GM12878 (cell line): ENCODE measurements around the gene MICB. TPM values are rescaled to one million over a fixed set of nuclear protein-coding genes. Genes with fewer than 3 reads are reported as not detected.

Source experiments
- ATAC-seq: fragments of 200-7000 bp; cut with Tn5 transposase; 3 replicates; pipeline ENCODE4 v1.9.1; 2020; ENCODE audit warnings: mild to moderate bottlenecking, moderate library complexity
- BruUV-seq: library from RNA; stranded (reverse); fragments of 400-500 nt; replicated peaks from 2 replicates; lab custom pipeline; 2021; lab: Mats Ljungman, UMichigan
- CTCF ChIA-PET: fragments of 300-600 bp; sonication (Branson Sonifier 250); formaldehyde crosslinking; extraction: SDS; loops from one replicate; lab custom pipeline; 2021; ENCODE audit warnings: inconsistent platforms; lab: Yijun Ruan, JAX
- POLR2A ChIA-PET: fragments of 350-600 bp; formaldehyde crosslinking; extraction: SDS; loops from one replicate; lab custom pipeline; 2021; ENCODE audit warnings: inconsistent platforms; lab: Charles Lee
- RAD21 ChIA-PET: fragments of 300-600 bp; sonication (Branson Sonifier 250); formaldehyde crosslinking; loops from one replicate; lab custom pipeline; 2023; ENCODE audit warnings: antibody characterized with exemption; ENCODE audit not compliant: unreplicated experiment; lab: Charles Lee
- SMC1A ChIA-PET: fragments of 300-600 bp; sonication (Branson Sonifier 250); formaldehyde crosslinking; loops from one replicate; lab custom pipeline; 2023; ENCODE audit not compliant: unreplicated experiment, uncharacterized antibody; lab: Charles Lee
- DNase-seq: peaks from one replicate; pipeline ENCODE4 v3.0.0-alpha.2; 2011; ENCODE audit warnings: low read depth, low spot score
- FAIRE-seq: peaks from 3 replicates; lab custom pipeline; 2011; peaks lifted over from hg19 to GRCh38; lab: Jason Lieb, UNC
- H2AFZ ChIP-seq: 2 replicates; pipeline ENCODE4 v1.6.0; 2011; ENCODE audit warnings: low read depth, low read length, control low read depth; ENCODE audit not compliant: control insufficient read depth
- H3K27ac ChIP-seq: 2 replicates; pipeline ENCODE4 v1.5.1; 2011; ENCODE audit warnings: control low read depth; ENCODE audit not compliant: control insufficient read depth, insufficient read depth
- H3K27me3 ChIP-seq, 2 experiments: replicated peaks in 1 of 2; 2 replicates each; pipeline versions ENCODE4 v1.6.0 to v1.6.1; 2011; ENCODE audit warnings: low read length in 1 of 2; ENCODE audit not compliant: control insufficient read depth in 2 of 2, insufficient read depth in 2 of 2
- H3K36me3 ChIP-seq, 2 experiments: 2 replicates each; pipeline ENCODE4 v1.5.1; 2011; ENCODE audit warnings: low read length in 1 of 2; ENCODE audit not compliant: control insufficient read depth in 2 of 2, insufficient read depth in 2 of 2
- H3K4me1 ChIP-seq: 2 replicates; pipeline ENCODE4 v1.6.1; 2011; ENCODE audit warnings: mild to moderate bottlenecking, low read length, moderate library complexity, mixed read lengths; ENCODE audit not compliant: control insufficient read depth, insufficient read depth
- H3K4me2 ChIP-seq: 2 replicates; pipeline ENCODE4 v1.6.0; 2011; ENCODE audit warnings: control low read depth; ENCODE audit not compliant: control insufficient read depth, insufficient read depth
- H3K4me3 ChIP-seq: fragments of 200-600 bp; sonication (generic); 2 replicates; pipeline ENCODE4 v1.5.1; 2016
- H3K79me2 ChIP-seq: 2 replicates; pipeline ENCODE4 v1.6.0; 2011; ENCODE audit warnings: low read length; ENCODE audit not compliant: control insufficient read depth, insufficient read depth
- H3K9ac ChIP-seq: 2 replicates; pipeline ENCODE4 v1.8.0; 2011; ENCODE audit warnings: low read length, control low read depth, mixed read lengths; ENCODE audit not compliant: control insufficient read depth, insufficient read depth
- H3K9me3 ChIP-seq: replicated peaks from 3 replicates; pipeline ENCODE4 v1.5.1; 2011; ENCODE audit warnings: mild to moderate bottlenecking, low read length; ENCODE audit not compliant: control insufficient read depth, insufficient read depth
- H4K20me1 ChIP-seq: 2 replicates; pipeline ENCODE4 v1.6.0; 2011; ENCODE audit not compliant: control insufficient read depth, insufficient read depth
- HDAC6 ChIP-seq: fragments of 200-600 bp; sonication (generic); IDR thresholded peaks from one replicate; pipeline ENCODE4 v1.8.0; 2017; ENCODE audit warnings: antibody characterized with exemption; ENCODE audit not compliant: unreplicated experiment
- LARP7 ChIP-seq: fragments of 450-650 bp; IDR thresholded peaks from 2 replicates; pipeline ENCODE4 v1.6.1; 2017; ENCODE audit warnings: mild to moderate bottlenecking
- MEF2A ChIP-seq: IDR thresholded peaks from 2 replicates; pipeline ENCODE4 v1.6.1; 2011; ENCODE audit warnings: low read depth, mild to moderate bottlenecking, low read length, moderate library complexity; ENCODE audit not compliant: insufficient read depth
- NR2C2 ChIP-seq: IDR thresholded peaks from 2 replicates; pipeline ENCODE4 v1.6.1; 2011; ENCODE audit warnings: borderline replicate concordance, low read depth; ENCODE audit not compliant: control insufficient read depth, insufficient read length
- NRF1 ChIP-seq: conservative IDR thresholded peaks from 2 replicates; pipeline ENCODE4 v1.6.1; 2011; ENCODE audit warnings: mild to moderate bottlenecking, low read depth, low read length, improper control_type of control experiment
- POLR2A ChIP-seq: IDR thresholded peaks from 2 replicates; pipeline ENCODE4 v1.6.1; 2011; ENCODE audit warnings: low read depth, mild to moderate bottlenecking, low read length
- RAD21 ChIP-seq: IDR thresholded peaks from 2 replicates; pipeline ENCODE4 v1.6.1; 2011; ENCODE audit warnings: mild to moderate bottlenecking, low read depth, low read length, moderate library complexity; ENCODE audit not compliant: insufficient read depth
- RAD51 ChIP-seq: fragments of 450-650 bp; IDR thresholded peaks from 2 replicates; pipeline ENCODE4 v1.6.1; 2016; ENCODE audit warnings: moderate library complexity, mild to moderate bottlenecking, inconsistent platforms
- TCF12 ChIP-seq: IDR thresholded peaks from 2 replicates; pipeline ENCODE4 v1.6.1; 2011; ENCODE audit warnings: low read depth, mild to moderate bottlenecking, low read length
- TCF3 ChIP-seq: IDR thresholded peaks from 2 replicates; pipeline ENCODE4 v1.6.1; 2012; ENCODE audit warnings: low read depth, mild to moderate bottlenecking, low read length, borderline replicate concordance; ENCODE audit not compliant: insufficient read depth
- ZNF274 ChIP-seq: IDR thresholded peaks from one replicate; pipeline ENCODE4 v1.8.0; 2011; ENCODE audit not compliant: insufficient read length, insufficient read depth
- WGBS: methylation state at CpG from one replicate; pipeline ENCODE4 v1.1.6; 2016; ENCODE audit warnings: low lambda C conversion rate; ENCODE audit not compliant: insufficient replicate concordance, insufficient coverage; ENCODE audit errors: missing lambda C conversion rate; 5-methylcytosine and 5-hydroxymethylcytosine counted together
- in situ Hi-C: fragments of 300-500 bp; cut with MboI; formaldehyde crosslinking; loops from 9 replicates; pipeline ENCODE4 v1.14.3; 2018; ENCODE audit warnings: mixed read lengths
- intact Hi-C: fragments of 100-400 bp; cut with micrococcal nuclease; formaldehyde crosslinking; loops from one replicate; pipeline ENCODE4 v1.14.2; 2022; ENCODE audit not compliant: unreplicated experiment
- polyA plus RNA-seq, 11 experiments: library from polyadenylated mRNA; depleted of rRNA in 4 of 11; unstranded in 6 of 11; stranded (reverse) in 5 of 11; fragments of >200 nt; fragmentation: Nextera tagmentation in 4 of 11; fragmentation: Illumina TruSeq in 1 of 11; extraction: Ambion mirVana in 4 of 11; extraction: Trizol in 1 of 11; gene quantifications; 1 replicate in 1 of 11; 2 replicates in 10 of 11; pipeline versions ENCODE4 v1.2.1 to v1.2.3, GENCODE V29; 2011 to 2016; ENCODE audit warnings: inconsistent platforms in 2 of 11, missing spikeins in 2 of 11, low read depth in 1 of 11
- total RNA-seq, 4 experiments: library from RNA; depleted of rRNA in 3 of 4; stranded (reverse); fragments of >200 nt in 3 of 4; fragmentation: Illumina TruSeq in 1 of 4; extraction: Trizol in 1 of 4; gene quantifications; 2 replicates each; pipeline versions ENCODE4 v1.2.1 to v1.2.3, GENCODE V29; 2013 to 2021
- TF ChIP-seq, protein P1 (sequence below): IDR thresholded peaks from 2 replicates; pipeline ENCODE4 v1.6.1; 2012; ENCODE audit warnings: improper control_type of control experiment, low read depth, low read length; ENCODE audit not compliant: insufficient replicate concordance
- TF ChIP-seq, protein P2 (sequence below): fragments of 450-650 bp; IDR thresholded peaks from 2 replicates; pipeline ENCODE4 v1.6.1; 2017; ENCODE audit warnings: antibody characterized with exemption, mild to moderate bottlenecking, moderate library complexity

The MICB gene
- total and polyA plus RNA-seq, 10 of the 15 experiments (the other 5 are each of a cell fraction or from before 2014, with no cell fraction given) = 9.0 to 37.1 (median 17.8) TPM

DNA sequence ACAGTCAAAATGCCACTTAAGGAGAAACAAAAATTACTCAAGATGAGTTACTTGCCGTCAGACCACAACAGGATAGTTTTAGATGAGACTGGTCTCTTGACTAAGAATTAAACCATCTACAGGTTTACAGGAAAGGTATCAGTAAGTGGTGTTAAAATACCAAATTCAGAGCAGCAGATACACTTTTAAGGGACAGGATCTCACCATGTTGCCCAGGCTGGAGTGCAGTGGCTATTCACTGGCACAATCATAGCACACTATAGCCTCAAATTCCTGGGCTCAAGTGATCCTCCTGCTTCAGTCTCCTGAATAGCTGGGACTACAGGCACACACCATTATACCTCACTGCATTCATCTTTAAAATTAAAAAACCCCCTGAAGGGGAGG, 35.5 kb downstream of the MICB start (continued):
- TF ChIP-seq ZNF274 = no peak
- TF ChIP-seq, all 136 proteins: peak for 0

DNA sequence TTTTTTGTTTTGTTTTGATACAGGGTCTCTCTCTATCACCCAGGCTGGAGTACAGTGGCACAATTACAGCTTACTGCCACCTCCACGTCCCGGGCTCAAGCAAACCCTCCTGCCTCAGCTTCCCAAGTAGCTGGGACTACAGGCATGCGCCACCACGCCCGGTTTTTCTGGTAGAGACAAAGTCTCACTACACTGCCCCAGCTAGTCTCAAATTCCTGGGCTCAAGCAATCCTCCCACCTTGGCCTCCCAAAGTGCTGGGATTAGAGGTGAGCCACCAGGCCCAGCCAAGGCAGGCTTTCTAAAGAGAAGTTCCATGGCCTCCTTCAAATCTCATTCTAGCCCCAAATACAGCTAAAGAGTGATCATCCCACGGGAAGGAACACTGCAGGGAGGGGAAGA, 36.1 kb downstream of the MICB start:
- Histone ChIP-seq H3K4me3 (no peak overlapping the region), H3K36me3 (peaks cover 42 to 53% of the 10 kb centered on the region in 2 experiments)
- TF ChIP-seq TCF12 (no peak), MEF2A (no peak), POLR2A (no peak), RAD51 (no peak), RAD21 (no peak), HDAC6 (no peak), TCF3 (no peak), LARP7 (no peak), NR2C2 (no peak), NRF1 (no peak)
- TF ChIP-seq, protein P1, sequence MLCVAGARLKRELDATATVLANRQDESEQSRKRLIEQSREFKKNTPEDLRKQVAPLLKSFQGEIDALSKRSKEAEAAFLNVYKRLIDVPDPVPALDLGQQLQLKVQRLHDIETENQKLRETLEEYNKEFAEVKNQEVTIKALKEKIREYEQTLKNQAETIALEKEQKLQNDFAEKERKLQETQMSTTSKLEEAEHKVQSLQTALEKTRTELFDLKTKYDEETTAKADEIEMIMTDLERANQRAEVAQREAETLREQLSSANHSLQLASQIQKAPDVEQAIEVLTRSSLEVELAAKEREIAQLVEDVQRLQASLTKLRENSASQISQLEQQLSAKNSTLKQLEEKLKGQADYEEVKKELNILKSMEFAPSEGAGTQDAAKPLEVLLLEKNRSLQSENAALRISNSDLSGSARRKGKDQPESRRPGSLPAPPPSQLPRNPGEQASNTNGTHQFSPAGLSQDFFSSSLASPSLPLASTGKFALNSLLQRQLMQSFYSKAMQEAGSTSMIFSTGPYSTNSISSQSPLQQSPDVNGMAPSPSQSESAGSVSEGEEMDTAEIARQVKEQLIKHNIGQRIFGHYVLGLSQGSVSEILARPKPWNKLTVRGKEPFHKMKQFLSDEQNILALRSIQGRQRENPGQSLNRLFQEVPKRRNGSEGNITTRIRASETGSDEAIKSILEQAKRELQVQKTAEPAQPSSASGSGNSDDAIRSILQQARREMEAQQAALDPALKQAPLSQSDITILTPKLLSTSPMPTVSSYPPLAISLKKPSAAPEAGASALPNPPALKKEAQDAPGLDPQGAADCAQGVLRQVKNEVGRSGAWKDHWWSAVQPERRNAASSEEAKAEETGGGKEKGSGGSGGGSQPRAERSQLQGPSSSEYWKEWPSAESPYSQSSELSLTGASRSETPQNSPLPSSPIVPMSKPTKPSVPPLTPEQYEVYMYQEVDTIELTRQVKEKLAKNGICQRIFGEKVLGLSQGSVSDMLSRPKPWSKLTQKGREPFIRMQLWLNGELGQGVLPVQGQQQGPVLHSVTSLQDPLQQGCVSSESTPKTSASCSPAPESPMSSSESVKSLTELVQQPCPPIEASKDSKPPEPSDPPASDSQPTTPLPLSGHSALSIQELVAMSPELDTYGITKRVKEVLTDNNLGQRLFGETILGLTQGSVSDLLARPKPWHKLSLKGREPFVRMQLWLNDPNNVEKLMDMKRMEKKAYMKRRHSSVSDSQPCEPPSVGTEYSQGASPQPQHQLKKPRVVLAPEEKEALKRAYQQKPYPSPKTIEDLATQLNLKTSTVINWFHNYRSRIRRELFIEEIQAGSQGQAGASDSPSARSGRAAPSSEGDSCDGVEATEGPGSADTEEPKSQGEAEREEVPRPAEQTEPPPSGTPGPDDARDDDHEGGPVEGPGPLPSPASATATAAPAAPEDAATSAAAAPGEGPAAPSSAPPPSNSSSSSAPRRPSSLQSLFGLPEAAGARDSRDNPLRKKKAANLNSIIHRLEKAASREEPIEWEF = no peak
- TF ChIP-seq, protein P2, sequence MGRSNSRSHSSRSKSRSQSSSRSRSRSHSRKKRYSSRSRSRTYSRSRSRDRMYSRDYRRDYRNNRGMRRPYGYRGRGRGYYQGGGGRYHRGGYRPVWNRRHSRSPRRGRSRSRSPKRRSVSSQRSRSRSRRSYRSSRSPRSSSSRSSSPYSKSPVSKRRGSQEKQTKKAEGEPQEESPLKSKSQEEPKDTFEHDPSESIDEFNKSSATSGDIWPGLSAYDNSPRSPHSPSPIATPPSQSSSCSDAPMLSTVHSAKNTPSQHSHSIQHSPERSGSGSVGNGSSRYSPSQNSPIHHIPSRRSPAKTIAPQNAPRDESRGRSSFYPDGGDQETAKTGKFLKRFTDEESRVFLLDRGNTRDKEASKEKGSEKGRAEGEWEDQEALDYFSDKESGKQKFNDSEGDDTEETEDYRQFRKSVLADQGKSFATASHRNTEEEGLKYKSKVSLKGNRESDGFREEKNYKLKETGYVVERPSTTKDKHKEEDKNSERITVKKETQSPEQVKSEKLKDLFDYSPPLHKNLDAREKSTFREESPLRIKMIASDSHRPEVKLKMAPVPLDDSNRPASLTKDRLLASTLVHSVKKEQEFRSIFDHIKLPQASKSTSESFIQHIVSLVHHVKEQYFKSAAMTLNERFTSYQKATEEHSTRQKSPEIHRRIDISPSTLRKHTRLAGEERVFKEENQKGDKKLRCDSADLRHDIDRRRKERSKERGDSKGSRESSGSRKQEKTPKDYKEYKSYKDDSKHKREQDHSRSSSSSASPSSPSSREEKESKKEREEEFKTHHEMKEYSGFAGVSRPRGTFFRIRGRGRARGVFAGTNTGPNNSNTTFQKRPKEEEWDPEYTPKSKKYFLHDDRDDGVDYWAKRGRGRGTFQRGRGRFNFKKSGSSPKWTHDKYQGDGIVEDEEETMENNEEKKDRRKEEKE = no peak
- TF ChIP-seq, all 136 proteins: peak for 0
- H3K27ac ChIP-seq = no peak overlapping the region
- H4K20me1 ChIP-seq = peaks cover 3% of the 10 kb centered on the region
- 92% methylated on average over 6 of the region's 6 CpGs for WGBS
- POLR2A ChIA-PET = interaction anchor here (0.6 kb wide), 1 partner anchor 120 kb away, joined by 5 read pairs; no protein-coding TSS in a partner anchor
- peak overlapping the region; percentile 13; the same call in 1 of the 2 replicates for H3K4me2 ChIP-seq
- no peaks in the 10 kb centered on the region for H3K27me3 ChIP-seq
- in situ Hi-C loops = no loop called here
- intact Hi-C loops = no loop called here
- no peak for ATAC-seq
- no peak for FAIRE-seq
- no peaks in the 10 kb centered on the region for H3K4me1 ChIP-seq
- SMC1A ChIA-PET = no interaction called here
- DNase-seq = no peak
- no peaks in the 10 kb centered on the region for H3K9me3 ChIP-seq
- H3K79me2 ChIP-seq = peaks cover 45% of the 10 kb centered on the region
- H2AFZ ChIP-seq = no peak overlapping the region
- CTCF ChIA-PET = interaction anchor here (0.6 kb wide), 1 partner anchor 10 kb away, joined by 4 read pairs; no protein-coding TSS in a partner anchor
- no TSS peak for BruUV-seq
- RAD21 ChIA-PET = no interaction called here
- no peak overlapping the region for H3K9ac ChIP-seq
